HG02623 (cell line): ENCODE data around the gene RPRD1B.

Source experiments
- ATAC-seq: cut with Tn5 transposase; IDR thresholded peaks from one replicate; pipeline ENCODE4 v1.9.1; 2021; ENCODE audit warnings: moderate library complexity; ENCODE audit not compliant: unreplicated experiment

Gene RPRD1B, protein sequence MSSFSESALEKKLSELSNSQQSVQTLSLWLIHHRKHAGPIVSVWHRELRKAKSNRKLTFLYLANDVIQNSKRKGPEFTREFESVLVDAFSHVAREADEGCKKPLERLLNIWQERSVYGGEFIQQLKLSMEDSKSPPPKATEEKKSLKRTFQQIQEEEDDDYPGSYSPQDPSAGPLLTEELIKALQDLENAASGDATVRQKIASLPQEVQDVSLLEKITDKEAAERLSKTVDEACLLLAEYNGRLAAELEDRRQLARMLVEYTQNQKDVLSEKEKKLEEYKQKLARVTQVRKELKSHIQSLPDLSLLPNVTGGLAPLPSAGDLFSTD

DNA sequence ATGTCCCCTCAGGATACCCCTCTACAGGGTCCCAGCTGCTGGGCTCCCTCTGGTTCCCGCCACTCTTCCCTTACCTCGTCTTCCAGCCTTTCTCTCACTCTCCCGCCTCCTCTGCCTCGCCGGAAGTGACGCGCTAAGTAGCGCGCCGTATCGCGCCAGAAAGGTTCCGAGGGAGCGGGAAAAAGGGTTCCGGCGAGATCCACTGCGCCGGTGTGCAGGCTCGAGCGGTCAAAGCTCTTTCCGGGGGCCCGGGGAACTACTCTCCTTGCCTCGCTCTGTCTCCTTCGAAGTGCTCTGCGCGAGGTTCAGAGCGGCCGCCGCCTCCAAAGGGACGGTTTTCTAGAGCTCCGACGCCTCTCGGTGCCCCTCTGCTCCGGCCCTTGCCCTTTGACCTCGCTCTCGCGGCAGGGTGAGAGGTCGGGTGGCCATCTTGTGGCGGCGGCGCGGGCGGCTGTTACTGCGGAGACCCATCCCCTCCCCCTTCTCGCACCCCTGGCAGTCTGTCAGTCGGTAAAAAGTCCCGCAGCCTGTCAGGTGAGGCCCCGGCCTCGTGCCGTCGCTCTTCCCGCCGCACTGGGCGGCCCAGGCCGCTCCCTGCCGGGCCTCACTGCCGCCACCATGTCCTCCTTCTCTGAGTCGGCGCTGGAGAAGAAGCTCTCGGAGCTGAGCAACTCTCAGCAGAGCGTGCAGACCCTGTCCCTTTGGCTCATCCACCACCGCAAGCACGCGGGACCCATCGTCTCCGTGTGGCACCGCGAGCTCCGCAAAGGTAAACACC is at the start of gene RPRD1B, which contains the start of gene TTI1:
Gene RPRD1B (plus strand): TSS at position 417 of the 778 bp plus-strand sequence. CDS start 202 bp downstream, at position 619.
Gene TTI1 (minus strand): TSS at position 127 of the 778 bp plus-strand sequence. CDS start 19,640 bp downstream, outside the sequence.
- peak; percentile 66 for ATAC-seq

DNA sequence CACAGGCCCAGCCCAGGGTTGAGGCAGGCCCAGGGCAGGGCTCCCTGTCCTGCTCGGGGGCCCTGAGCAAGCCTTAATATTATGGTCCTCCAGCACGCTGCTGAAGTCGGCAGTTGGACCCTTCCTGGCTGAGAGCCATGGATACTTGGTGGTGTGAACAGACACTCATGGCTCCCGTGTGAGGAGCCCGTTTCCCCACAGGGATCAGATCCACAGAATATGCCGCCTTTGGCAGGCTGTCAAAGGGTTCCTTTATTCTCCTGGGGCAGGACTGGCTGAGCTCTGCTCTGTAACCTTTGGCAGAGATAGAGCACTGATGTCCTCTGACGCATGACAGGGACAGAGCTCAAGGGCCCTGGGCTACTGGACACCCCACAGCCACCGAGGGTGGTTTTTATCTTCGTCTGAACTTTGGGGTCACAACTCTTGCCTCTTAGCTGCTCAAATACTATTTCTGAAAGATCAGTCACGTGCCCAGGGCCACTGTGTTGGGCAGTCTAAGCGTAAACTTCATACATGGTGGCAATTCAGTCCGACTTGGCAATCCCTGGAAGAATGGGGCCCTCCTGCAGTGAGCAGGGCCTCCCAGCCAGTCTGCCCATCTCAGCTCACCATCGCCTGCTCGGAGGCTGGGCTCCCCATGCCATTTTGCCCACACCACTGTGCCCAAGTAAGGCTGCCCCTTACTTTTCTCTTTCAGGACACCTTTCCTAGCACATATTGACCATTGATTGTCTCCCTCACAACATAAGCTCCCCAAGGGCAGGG is 49.3 kb upstream of the RPRD1B start:
- ATAC-seq = no peak

DNA sequence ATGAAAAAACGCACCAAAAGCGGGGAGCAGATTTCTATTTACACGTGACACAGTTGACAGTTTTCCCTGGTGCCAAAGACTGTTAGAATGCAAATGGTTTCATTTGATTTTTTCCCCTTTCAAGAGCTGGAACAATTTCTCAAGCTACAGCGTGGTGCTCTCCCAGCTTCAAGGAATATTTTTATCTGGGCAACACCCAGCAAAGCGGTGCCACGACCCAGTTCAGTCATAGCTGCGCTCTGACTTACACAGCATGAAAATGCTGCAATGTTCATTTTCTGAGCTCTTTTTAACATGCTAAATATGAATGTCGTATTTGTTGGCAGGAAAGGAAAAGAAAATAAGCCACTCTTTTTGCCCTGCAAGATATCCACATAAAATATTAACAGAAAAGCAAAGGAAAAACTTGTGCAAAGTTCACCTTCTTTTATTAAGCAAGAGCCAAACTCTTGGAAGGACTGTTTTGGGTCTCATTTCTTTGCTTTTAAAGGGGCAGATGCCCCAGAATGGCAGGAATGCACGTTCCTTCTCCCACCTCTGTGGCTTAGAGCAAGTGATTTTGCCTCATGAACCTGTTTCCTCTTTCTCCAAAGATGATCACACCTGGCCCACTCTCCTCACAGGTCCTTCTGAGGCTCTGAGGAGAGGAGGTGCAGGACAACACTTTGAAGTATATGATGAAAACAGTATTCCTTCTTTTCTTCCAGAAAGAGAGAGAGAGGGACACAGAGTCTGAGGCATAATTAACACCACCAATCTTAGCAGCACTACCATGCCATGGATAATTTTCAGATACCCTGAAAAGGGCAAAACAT is 47.3 kb upstream of the RPRD1B start:
- no peak for ATAC-seq

DNA sequence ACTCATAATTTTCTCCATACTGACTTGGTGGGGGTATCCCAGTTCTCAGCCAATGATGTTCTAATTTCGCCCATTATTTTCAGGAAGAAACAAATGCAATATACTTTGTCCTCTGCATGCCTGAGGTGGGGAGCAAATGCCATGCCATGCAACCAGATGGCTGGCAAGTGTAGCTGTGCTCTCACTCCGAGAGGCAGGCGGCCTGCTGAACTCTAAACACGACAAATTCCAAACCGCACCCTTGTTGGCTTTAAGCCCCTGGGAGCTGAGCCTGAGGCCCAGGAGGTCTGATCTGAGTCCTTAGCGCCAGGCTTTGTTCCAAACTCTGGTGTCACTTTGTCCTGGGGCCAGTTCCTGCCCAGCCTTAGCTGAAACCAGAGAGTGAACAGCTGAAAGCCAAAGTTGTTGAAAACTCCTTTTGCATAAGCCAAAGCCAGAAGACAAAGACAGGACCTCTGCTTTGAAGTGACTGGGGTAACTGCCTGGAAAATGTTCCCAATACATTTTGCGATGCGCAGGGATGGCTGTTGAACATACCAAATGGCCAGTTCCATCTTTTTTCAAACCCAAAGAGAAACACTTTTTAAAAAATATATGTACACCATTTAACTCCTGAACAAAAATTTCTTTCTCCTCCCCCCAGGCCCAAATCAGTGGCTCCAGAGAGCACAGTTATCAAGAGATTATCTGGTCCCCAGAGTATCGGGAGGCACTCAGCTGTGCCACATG is 46.5 kb upstream of the RPRD1B start:
- no peak for ATAC-seq

DNA sequence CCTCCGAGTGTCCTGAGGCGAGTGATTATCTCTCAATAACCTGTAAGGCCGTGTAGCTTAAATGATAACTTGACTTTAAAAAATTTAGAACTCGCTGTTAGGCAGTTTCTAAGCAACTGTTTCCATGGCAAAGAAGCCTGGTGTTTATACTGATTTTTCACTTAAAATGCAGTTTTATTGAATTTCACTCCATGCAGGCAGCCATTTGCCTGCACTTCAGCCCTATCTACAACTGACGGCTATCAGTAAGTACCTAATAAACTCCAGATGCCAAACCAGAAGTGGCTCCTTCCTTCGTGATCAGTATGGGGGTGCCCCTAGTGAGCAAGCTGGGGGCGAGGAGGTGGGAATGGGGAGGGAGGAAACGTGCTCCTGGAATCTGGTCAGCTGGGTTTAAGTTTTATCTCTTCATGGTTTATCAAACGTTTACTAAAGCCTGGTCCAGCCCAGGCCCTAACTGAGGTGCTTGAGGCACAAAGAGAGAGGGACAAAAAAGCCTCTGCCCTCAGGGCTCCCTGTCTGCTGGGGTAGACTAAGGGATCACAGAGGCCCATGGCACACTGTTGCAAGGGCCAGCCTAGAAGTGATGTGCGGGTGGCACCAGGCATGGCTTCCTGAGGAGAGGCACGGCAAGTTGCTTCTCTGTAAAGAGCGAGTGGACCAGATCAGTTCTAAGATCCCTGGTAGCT is 45.8 kb upstream of the RPRD1B start:
- ATAC-seq = no peak

DNA sequence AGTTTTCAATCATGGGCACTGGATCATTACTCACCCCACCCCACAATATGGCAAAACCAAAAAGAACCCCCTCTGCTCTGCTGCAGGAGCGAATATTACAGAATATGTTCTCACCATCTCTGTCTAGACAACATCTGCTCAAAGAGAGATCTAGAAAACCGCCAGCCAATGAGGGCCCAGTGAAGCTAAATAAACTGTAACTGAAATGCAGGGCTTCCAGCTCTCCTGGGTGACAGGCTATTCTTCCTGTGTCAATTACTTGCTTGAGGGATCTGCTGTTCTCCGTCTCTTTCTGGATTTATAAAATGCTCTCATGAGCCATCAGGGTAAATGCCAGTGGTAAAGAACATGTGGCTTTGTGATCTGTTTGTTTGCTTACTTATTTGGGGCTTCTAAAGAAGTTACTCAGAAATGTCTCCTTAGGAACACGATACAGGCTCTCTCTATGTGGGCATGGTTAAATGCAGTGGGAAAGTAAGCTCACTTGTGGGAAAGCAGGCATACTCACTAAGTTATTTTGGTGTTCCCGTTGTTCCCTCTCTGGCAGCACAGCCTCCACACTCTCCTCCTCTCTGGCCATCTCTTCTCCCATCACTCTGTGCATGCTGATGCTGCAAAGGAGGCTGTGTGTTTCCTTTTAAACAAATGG is 45.1 kb upstream of the RPRD1B start:
- no peak for ATAC-seq

DNA sequence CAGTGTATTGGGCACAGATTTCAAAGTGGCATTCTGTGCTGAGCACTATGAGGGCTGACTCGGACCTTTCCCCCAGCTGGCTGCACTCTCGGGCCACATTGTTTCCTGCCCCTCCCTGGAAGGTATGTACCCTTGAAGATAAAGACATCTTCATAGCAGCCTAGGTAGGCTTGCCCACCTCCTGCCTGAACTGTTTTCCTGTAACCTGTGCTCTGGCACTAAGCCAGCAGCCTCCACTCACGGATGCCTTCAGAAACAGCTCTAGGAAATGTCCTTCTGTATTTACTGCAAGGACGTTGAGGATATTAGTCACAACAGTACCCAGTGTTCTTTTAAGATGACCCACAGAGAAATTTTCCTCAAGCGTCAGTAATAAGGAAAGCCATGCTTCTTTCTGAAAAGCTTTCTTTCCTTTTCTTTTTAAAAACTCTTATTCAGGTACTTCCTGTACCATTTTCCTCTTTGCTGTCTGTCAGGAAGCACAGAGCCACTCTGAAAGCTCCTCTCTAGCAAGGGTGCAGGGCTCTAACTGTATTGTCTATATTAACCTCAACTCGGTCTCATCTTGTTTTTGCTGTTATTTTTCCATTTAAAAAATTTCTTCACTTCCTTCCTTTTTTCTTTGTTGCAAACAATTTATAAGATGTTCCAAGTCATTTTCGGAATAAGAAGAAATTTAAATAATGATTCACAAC is 43.8 kb upstream of the RPRD1B start:
- no peak for ATAC-seq

DNA sequence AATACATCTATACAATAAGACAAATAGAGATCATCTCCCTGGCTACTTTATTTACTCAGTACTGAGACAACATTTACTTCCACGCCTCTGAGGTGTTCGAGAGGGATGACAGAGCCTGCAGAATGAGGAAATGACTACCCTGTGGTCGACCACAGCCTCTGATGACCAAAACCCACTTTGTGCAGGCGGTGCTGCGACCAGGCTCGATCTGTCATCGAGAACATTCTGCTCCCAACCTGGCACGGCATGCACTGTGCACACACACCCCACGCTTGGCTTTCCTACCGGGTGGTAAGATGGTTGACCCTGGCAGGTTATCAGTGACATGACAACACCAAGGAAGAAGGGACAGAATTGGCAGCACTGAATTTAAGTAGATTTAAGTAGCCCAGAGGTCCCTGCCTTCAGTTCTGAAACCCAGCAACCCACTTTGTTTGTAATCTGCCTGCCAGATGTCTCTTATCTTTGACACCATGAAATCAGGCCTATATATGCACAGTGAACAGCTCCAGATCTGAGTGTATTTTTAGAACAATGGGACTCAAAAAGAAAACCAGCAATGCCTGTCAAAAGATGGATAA is 42.9 kb upstream of the RPRD1B start:
- peak; percentile 88 for ATAC-seq

DNA sequence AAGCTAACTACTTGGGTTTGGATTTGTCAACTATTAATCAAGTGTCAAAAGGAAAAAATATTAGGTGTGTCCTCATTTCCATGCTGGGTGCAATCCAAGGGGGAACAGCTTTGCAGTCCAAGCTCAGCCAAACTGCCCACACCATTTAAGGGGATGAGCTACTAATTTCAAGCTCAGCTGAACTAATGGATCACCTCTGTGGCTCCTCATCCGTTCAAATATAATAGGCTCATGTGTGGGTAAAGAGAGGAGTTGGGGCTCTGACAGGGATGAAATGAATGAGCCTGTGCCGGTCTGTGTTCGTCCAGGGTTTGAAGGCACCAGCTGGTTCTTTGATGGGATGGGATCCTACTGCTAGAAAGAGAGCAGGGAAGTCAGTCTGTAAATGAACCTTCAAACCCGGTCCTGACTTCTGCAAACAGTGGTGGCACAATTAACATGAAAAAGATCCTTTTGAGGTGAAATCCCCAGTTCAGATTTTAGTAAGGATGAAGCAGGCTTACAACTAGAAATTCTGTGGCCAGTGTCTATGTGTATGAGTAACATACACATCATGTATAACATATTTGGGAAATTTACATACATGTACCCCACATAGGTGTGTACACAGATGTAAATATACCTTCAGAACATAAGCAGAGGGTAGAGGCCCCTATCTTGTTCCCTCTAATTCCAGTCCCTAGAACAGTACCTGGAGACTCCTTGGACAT is 42.2 kb upstream of the RPRD1B start:
- no peak for ATAC-seq

DNA sequence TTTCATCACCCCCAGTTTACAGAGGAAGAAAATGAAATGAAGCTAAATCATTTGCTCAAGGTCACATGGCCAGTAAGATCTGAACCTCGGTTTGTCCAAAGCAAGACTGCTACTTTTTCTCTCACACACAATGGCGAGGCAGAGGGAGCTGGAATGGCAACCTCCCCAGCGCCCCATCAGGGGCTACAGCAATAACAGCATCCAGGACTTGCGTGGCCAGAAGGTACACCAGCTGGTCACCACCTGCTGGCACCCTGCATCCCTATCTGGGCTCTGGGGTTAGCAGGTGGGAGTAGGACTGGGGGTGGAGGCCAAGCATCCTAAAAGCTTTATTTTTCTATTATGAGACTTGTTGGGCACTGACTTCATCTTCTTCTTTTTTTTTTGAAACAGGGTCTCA is 41.6 kb upstream of the RPRD1B start:
- ATAC-seq = no peak

DNA sequence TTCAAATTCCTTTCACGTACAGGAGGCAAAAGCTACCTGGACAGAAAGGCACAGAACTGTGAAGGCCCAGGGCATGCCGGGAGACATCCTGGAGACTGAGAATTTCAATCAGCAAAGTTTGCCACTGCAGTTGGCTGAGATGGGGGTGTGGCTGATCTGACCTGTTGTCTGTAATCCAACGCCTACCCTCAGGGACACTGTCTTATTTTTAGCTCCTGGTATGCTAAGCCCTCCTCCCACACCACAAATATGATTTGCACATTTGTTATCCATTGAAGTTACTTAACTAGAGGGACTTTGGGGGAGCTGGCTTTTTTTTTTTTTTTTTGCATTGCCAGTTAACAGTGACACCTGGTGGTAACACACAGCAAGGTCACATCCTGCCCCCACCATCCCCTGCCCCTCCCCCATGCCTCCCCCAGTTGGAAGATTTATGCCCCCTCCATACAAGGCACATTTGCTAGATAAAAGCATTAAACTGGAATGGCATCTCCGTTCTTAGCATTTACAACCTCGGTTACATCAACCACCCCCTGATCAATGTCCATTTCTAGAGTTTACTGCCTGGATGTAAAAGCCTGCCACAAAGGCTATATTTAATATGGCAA is 40.6 kb upstream of the RPRD1B start:
- ATAC-seq = no peak

DNA sequence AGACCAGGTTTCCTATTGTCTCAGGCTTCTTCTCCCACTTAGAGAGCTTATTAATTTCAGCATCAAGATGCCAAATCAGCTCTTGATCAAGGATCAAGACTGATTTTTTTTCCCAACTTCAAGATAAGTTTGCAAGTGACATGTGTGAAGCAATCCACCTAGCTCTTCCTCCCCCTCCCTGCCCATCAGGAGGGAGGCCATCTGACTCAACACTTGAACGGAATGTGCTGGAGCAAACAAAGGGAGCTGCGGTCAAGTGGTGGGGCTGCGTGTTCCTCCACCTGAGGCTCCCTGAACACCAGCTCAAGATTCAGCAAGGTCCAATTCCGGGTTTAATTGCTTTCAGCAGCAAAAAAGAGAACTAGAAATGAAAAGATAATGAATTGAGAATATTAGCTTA is 39.0 kb upstream of the RPRD1B start:
- ATAC-seq = no peak

DNA sequence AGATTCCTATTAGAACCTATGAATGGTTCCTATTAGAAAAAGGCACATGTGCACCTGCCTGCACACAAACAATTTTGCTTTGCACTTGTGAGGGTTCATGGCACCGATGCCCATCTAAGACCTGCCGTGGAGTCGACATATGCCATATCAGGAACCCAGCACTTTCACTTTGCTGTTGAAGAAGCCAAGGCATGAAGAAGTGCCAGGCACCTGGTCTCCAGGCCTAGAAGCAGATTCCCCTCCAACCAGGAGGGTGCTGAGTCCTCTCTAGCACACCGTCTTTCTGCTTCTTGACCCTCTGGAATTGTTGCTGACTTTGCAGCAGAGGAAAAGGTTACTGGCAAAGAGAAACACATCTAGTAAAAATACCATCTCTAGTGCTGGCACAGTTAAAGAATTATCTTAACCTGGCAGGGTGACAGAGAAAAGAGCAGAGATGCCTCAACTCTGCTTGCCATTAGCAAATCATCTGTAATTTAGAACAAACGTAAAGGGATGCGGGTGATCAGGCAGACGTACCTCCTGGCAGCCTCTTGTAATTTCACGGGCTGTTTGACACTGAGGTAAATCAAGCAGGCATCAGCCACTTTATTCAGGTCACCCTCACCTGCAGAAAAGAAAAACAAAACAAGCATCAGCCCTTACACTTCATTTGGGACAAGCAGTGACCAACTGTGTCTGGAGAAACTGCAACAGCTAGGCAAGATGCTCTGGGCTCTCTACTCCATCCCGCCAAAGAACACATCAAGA is 37.5 kb upstream of the RPRD1B start:
- no peak for ATAC-seq

DNA sequence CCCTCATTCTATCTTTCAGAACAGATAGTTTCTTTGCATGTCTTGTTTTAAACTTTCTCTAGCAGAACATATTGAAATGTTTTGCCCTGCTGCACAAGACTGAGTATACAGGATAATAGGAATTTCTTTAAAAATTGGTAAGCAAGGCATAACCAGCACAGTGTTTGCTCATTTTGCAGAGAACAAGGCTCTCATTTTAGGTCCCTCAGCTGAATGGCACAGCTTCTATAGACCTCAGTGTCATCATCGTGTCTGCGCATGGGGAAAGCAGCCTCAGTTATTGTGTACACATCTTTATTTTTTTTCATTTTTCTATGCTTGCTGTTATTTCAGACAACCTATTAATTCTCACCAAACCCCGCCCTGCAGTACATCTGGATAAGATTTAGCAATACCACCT is 36.0 kb upstream of the RPRD1B start:
- ATAC-seq = no peak

DNA sequence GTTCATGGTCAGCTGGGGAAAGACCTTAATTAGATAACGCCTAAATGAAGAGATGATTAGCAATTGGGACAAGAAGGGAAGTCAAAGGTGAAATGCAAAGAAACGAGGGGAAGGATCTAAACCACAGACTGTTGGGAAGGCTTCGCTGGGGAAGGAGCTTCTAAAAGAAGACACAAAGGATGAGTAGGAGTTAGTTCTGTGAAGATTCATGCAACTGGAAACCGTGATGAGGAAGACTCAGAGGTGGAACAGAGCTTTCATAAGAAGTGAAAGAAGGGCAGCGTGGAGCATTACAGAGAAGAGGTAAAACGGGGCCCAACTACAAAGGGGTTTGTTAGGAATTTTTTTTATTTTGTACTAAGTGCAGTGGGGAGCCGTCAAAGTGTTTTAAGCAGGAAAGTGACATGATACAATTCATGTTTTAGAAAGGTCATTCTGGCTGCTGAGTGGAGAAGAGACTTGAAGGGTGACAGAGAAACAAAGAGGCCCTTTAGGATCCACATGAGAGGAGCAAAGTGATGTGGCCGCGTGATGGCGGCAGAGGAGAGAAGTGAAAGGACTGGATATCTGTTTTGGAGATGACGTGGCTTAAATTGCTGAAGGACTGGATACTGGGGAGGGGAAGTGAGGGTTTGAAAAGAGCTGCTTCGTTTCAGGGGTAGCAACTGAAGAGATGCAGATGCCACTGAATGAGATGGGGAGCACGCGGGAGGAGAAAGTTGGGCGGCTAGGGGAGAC is 33.9 kb upstream of the RPRD1B start:
- ATAC-seq = no peak
